HEK293 (cell line): Measurements from ENCODE around the gene ATP13A1.
A peak's percentile ranks its signal among the peaks of the same experiment; 100 is the strongest.

Source experiments
- BCL11A ChIP-seq: fragments of 450-650 bp; formaldehyde crosslinking; IDR thresholded peaks from 2 replicates; pipeline ENCODE4 v1.5.1; 2016; ENCODE audit warnings: low read depth, missing biosample characterization, missing genetic modification characterization
- GLIS1 ChIP-seq: fragments of 450-650 bp; formaldehyde crosslinking; IDR thresholded peaks from 2 replicates; pipeline ENCODE4 v1.5.1; 2016; ENCODE audit warnings: missing biosample characterization, missing genetic modification characterization
- GLIS2 ChIP-seq: fragments of 450-650 bp; formaldehyde crosslinking; IDR thresholded peaks from 2 replicates; pipeline ENCODE4 v1.5.1; 2016; ENCODE audit warnings: missing biosample characterization, missing genetic modification characterization
- KLF9 ChIP-seq: fragments of 450-650 bp; formaldehyde crosslinking; IDR thresholded peaks from 2 replicates; pipeline ENCODE4 v1.5.1; 2016; ENCODE audit warnings: missing biosample characterization, missing genetic modification characterization, low read depth
- PATZ1 ChIP-seq: fragments of 450-650 bp; formaldehyde crosslinking; IDR thresholded peaks from 2 replicates; pipeline ENCODE4 v1.5.1; 2016; ENCODE audit warnings: missing biosample characterization, missing genetic modification characterization
- SETDB1 ChIP-seq: IDR thresholded peaks from one replicate; pipeline ENCODE4 v1.6.1; 2017; ENCODE audit warnings: mild to moderate bottlenecking, low read length, moderate library complexity, mixed read lengths; ENCODE audit not compliant: insufficient read length
- SP3 ChIP-seq: fragments of 450-650 bp; formaldehyde crosslinking; IDR thresholded peaks from 2 replicates; pipeline ENCODE4 v1.5.1; 2016; ENCODE audit warnings: missing biosample characterization, missing genetic modification characterization
- ZBTB1 ChIP-seq: fragments of 450-650 bp; formaldehyde crosslinking; IDR thresholded peaks from 2 replicates; pipeline ENCODE4 v1.5.1; 2016; ENCODE audit warnings: missing biosample characterization, missing genetic modification characterization
- ZBTB10 ChIP-seq: fragments of 450-650 bp; formaldehyde crosslinking; IDR thresholded peaks from 2 replicates; pipeline ENCODE4 v1.5.1; 2016; ENCODE audit warnings: missing biosample characterization, missing genetic modification characterization
- ZBTB11 ChIP-seq: fragments of 450-650 bp; formaldehyde crosslinking; conservative IDR thresholded peaks from 2 replicates; pipeline ENCODE4 v1.5.1; 2016; ENCODE audit warnings: low read depth, missing biosample characterization, missing genetic modification characterization
- ZBTB26 ChIP-seq: fragments of 450-650 bp; formaldehyde crosslinking; optimal IDR thresholded peaks from 2 replicates; pipeline ENCODE3; 2016; ENCODE audit warnings: missing biosample characterization, mild to moderate bottlenecking, missing genetic modification characterization
- ZBTB48 ChIP-seq: fragments of 450-650 bp; formaldehyde crosslinking; IDR thresholded peaks from 2 replicates; pipeline ENCODE4 v1.5.1; 2016; ENCODE audit warnings: missing biosample characterization, missing genetic modification characterization
- ZBTB7A ChIP-seq: fragments of 450-650 bp; formaldehyde crosslinking; IDR thresholded peaks from 2 replicates; pipeline ENCODE4 v1.5.1; 2016; ENCODE audit warnings: low read depth, missing biosample characterization, missing genetic modification characterization
- ZBTB8A ChIP-seq: fragments of 450-650 bp; formaldehyde crosslinking; IDR thresholded peaks from 2 replicates; pipeline ENCODE4 v1.5.1; 2016; ENCODE audit warnings: missing biosample characterization, missing genetic modification characterization
- ZEB2 ChIP-seq: fragments of 450-650 bp; formaldehyde crosslinking; IDR thresholded peaks from 2 replicates; pipeline ENCODE4 v1.5.1; 2016; ENCODE audit warnings: missing biosample characterization, missing genetic modification characterization
- ZFHX2 ChIP-seq: fragments of 450-650 bp; formaldehyde crosslinking; conservative IDR thresholded peaks from 2 replicates; pipeline ENCODE4 v1.5.1; 2016; ENCODE audit warnings: missing biosample characterization, missing genetic modification characterization
- ZIC2 ChIP-seq: fragments of 450-650 bp; formaldehyde crosslinking; IDR thresholded peaks from 2 replicates; pipeline ENCODE4 v1.5.1; 2016; ENCODE audit warnings: missing biosample characterization, missing genetic modification characterization
- ZNF335 ChIP-seq: fragments of 450-650 bp; formaldehyde crosslinking; conservative IDR thresholded peaks from 2 replicates; pipeline ENCODE4 v1.5.1; 2016; ENCODE audit warnings: missing biosample characterization, missing genetic modification characterization
- ZNF423 ChIP-seq: fragments of 450-650 bp; formaldehyde crosslinking; IDR thresholded peaks from 2 replicates; pipeline ENCODE4 v1.5.1; 2016; ENCODE audit warnings: missing biosample characterization, missing genetic modification characterization
- ZNF571 ChIP-seq: fragments of 450-650 bp; formaldehyde crosslinking; IDR thresholded peaks from 2 replicates; pipeline ENCODE4 v1.5.0; 2017; ENCODE audit warnings: missing biosample characterization, missing genetic modification characterization
- ZNF654 ChIP-seq: fragments of 450-650 bp; formaldehyde crosslinking; IDR thresholded peaks from 2 replicates; pipeline ENCODE4 v1.5.1; 2016; ENCODE audit warnings: low read depth, missing biosample characterization, missing genetic modification characterization

Gene ATP13A1

GRCh38 chr19:19643158-19644053 lies 20.1 kb downstream of the ATP13A1 start, which contains the start of gene GMIP (continued):
- TF ChIP-seq ZBTB11 (tag by site-specific recombination) = 0 out of 2 replicates have a peak, but pooled peaks have one; percentile 14
- peak; percentile 86 for TF ChIP-seq KLF9 (tag by site-specific recombination)
- TF ChIP-seq ZFHX2 (tag by site-specific recombination) = no peak; the same call in 1 of the 2 replicates
- TF ChIP-seq ZBTB7A (tag by site-specific recombination) = 0 out of 2 replicates have a peak, but pooled peaks have one; percentile 18
- TF ChIP-seq ZBTB1 = no peak
- peak; percentile 64 for TF ChIP-seq ZBTB8A (tag by site-specific recombination)
- TF ChIP-seq SETDB1 = no peak
- peak; percentile 28; the same call in 1 of the 2 replicates for TF ChIP-seq ZBTB10 (tag by site-specific recombination)
- peak; percentile 58; the same call in 1 of the 2 replicates for TF ChIP-seq BCL11A (tag by site-specific recombination)
- TF ChIP-seq ZNF335 (tag by site-specific recombination) = peak; percentile 89
- TF ChIP-seq ZIC2 = 0 out of 2 replicates have a peak, but pooled peaks have one; percentile 30
- TF ChIP-seq ZNF571 (tag by site-specific recombination) = no peak
- peak; percentile 36; the same call in 1 of the 2 replicates for TF ChIP-seq SP3
- TF ChIP-seq PATZ1 (tag by site-specific recombination) = peak; percentile 72
- TF ChIP-seq GLIS1 (tag by site-specific recombination) = peak; percentile 25; the same call in 1 of the 2 replicates
- TF ChIP-seq GLIS2 = peak; percentile 64
- TF ChIP-seq ZBTB48 = peak; percentile 73
- peak; percentile 69; the same call in 1 of the 2 replicates for TF ChIP-seq ZEB2
- TF ChIP-seq ZBTB26 = peak; percentile 64
- peak; percentile 54 for TF ChIP-seq ZNF654 (tag by site-specific recombination)
- no peak for TF ChIP-seq ZNF423
